Left lobe of liver (tissue), 1 donor: ENCODE data around the gene AIMP2. TPM values are rescaled to one million over a fixed set of nuclear protein-coding genes. Genes with fewer than 3 reads are reported as not detected.

Source experiments
- total RNA-seq: library from RNA; stranded (reverse); gene quantifications from one replicate; pipeline ENCODE4 v1.2.1, GENCODE V29; 2021
- donor health status: DM: no; HTN: yes; CAD: no.

AIMP2 gene
- total RNA-seq, 1 donor from 2014 or later, result 22.9 TPM

Other genes with a start within 250 kb of the AIMP2 start
- gene RNF216, start 227.6 kb upstream of the AIMP2 start, total RNA-seq, result 10.6 TPM
- 0.28 TPM for gene OCM, start 128.5 kb upstream of the AIMP2 start, total RNA-seq
- 23.0 TPM for gene CCZ1, start 110.5 kb upstream of the AIMP2 start, total RNA-seq
- 0.13 TPM for gene RSPH10B, start 38.6 kb upstream of the AIMP2 start, total RNA-seq
- gene PMS2, start 223 bp upstream of the AIMP2 start, total RNA-seq, result 4.4 TPM
- not detected for gene ANKRD61, start 22.1 kb downstream of the AIMP2 start, total RNA-seq
- gene EIF2AK1, start 49.9 kb downstream of the AIMP2 start, total RNA-seq, result 69.9 TPM
- gene USP42, start 95.7 kb downstream of the AIMP2 start, total RNA-seq, result 4.2 TPM